K562 (cell line): Measurements from ENCODE around the gene GMPR. TPM values are rescaled to one million over a fixed set of nuclear protein-coding genes. Genes with fewer than 3 reads are reported as not detected.

Source experiments
- CREM ChIP-seq: IDR thresholded peaks from 2 replicates; pipeline ENCODE4 v1.6.1; 2014; ENCODE audit warnings: antibody characterized with exemption, low read depth
- ELF4 ChIP-seq: fragments of 450-650 bp; formaldehyde crosslinking; IDR thresholded peaks from 2 replicates; pipeline ENCODE4 v1.4.0; 2022; ENCODE audit warnings: missing genetic modification characterization
- KLF1 ChIP-seq: fragments of 450-650 bp; IDR thresholded peaks from 2 replicates; pipeline ENCODE4 v1.6.1; 2016; ENCODE audit warnings: missing genetic modification characterization, missing compliant biosample characterization
- MBD2 ChIP-seq: sonication (generic); IDR thresholded peaks from 2 replicates; pipeline ENCODE4 v1.6.1; 2016; ENCODE audit warnings: low read depth, borderline replicate concordance
- NR2C1 ChIP-seq, 2 experiments: fragments of 450-650 bp; IDR thresholded peaks; 2 replicates each; pipeline ENCODE4 v1.6.1; 2017; ENCODE audit warnings: mild to moderate bottlenecking in 2 of 2, antibody characterized with exemption in 1 of 2, inconsistent platforms in 1 of 2, missing compliant biosample characterization in 1 of 2, missing genetic modification characterization in 1 of 2
- NR2C2 ChIP-seq, 2 experiments: fragments of 200-800 bp in 1 of 2; sonication (Bioruptor generic) in 1 of 2; sonication (generic) in 1 of 2; formaldehyde crosslinking in 1 of 2; IDR thresholded peaks; 2 replicates each; pipeline versions ENCODE4 v1.6.1 to v1.8.0; 2016 to 2022; ENCODE audit warnings: mild to moderate bottlenecking in 1 of 2, missing compliant biosample characterization in 1 of 2, missing genetic modification characterization in 1 of 2, missing genetic modification reagents in 1 of 2
- RBM14 ChIP-seq: fragments of 200-400 bp; formaldehyde crosslinking; IDR thresholded peaks from 2 replicates; pipeline ENCODE4 v1.6.1; 2018; ENCODE audit warnings: low read depth, mild to moderate bottlenecking, low read length, moderate library complexity, borderline replicate concordance; ENCODE audit not compliant: insufficient read depth
- SMARCA4 ChIP-seq: fragments of 450-650 bp; IDR thresholded peaks from 2 replicates; pipeline ENCODE4 v1.6.1; 2016
- SREBF2 ChIP-seq: sonication (generic); formaldehyde crosslinking; IDR thresholded peaks from 2 replicates; pipeline ENCODE4 v1.4.0; 2020; ENCODE audit warnings: mild to moderate bottlenecking, missing genetic modification reagents
- TAL1 ChIP-seq: fragments of 450-650 bp; IDR thresholded peaks from 2 replicates; pipeline ENCODE4 v1.6.1; 2016; ENCODE audit warnings: mild to moderate bottlenecking
- TEAD1 ChIP-seq, 2 experiments: fragments of 450-650 bp in 1 of 2; sonication (generic) in 1 of 2; formaldehyde crosslinking; IDR thresholded peaks; 2 replicates each; pipeline versions ENCODE4 v1.4.0 to v1.8.0; 2020 to 2022; ENCODE audit warnings: mild to moderate bottlenecking in 2 of 2, missing genetic modification reagents in 1 of 2
- TEAD2 ChIP-seq: fragments of 450-650 bp; IDR thresholded peaks from 2 replicates; pipeline ENCODE4 v1.6.1; 2016; ENCODE audit warnings: missing genetic modification characterization, control low read depth, missing compliant biosample characterization
- TEAD4 ChIP-seq, 2 experiments: sonication (generic) in 1 of 2; formaldehyde crosslinking in 1 of 2; IDR thresholded peaks; 2 replicates each; pipeline versions ENCODE4 v1.6.1 to v1.8.0; 2012 to 2022; ENCODE audit warnings: borderline replicate concordance in 1 of 2, inconsistent platforms in 1 of 2, low read length in 1 of 2, mild to moderate bottlenecking in 1 of 2, missing genetic modification reagents in 1 of 2
- ZBTB1 ChIP-seq: sonication (generic); formaldehyde crosslinking; IDR thresholded peaks from 2 replicates; pipeline ENCODE4 v1.8.1; 2023; ENCODE audit warnings: missing genetic modification reagents, low read depth, mild to moderate bottlenecking, borderline replicate concordance
- ZNF589 ChIP-seq: fragments of 200-800 bp; sonication (Bioruptor generic); IDR thresholded peaks from 2 replicates; pipeline ENCODE4 v1.6.1; 2016; ENCODE audit warnings: low read depth, missing genetic modification characterization, missing compliant biosample characterization
- polyA plus RNA-seq, 8 experiments: library from polyadenylated mRNA; depleted of rRNA in 4 of 8; stranded (reverse) in 5 of 8; unstranded in 3 of 8; fragments of >200 nt; fragmentation: Nextera tagmentation in 2 of 8; fragmentation: Illumina TruSeq in 1 of 8; extraction: Ambion mirVana in 2 of 8; extraction: Trizol in 1 of 8; gene quantifications; 2 replicates each; pipeline versions ENCODE4 v1.2.1 to v1.2.3, GENCODE V29; 2011 to 2014; ENCODE audit warnings: inconsistent platforms in 1 of 8, missing spikeins in 1 of 8
- total RNA-seq, 7 experiments: library from RNA; depleted of rRNA in 6 of 7; stranded (reverse); fragments of >200 nt in 6 of 7; fragmentation: Illumina TruSeq in 2 of 7; extraction: Trizol in 2 of 7; gene quantifications; 2 replicates each; pipeline versions ENCODE4 v1.2.1 to v1.2.3, GENCODE V29; 2011 to 2021; ENCODE audit warnings: low replicate concordance in 1 of 7
- TF ChIP-seq, protein P1 (sequence below), 2 experiments: fragments of 450-650 bp in 1 of 2; sonication (generic) in 1 of 2; formaldehyde crosslinking in 1 of 2; IDR thresholded peaks; 2 replicates each; pipeline versions ENCODE4 v1.7.1 to v1.9.0; 2016 to 2022; ENCODE audit warnings: inconsistent platforms in 1 of 2, mild to moderate bottlenecking in 1 of 2, missing genetic modification reagents in 1 of 2

The GMPR gene
- total and polyA plus RNA-seq, 9 of the 15 experiments (the other 6 are each of a cell fraction or from before 2014, with no cell fraction given) = 34.6 to 83.7 (median 49.8) TPM

- no peak for TF ChIP-seq SREBF2 (CRISPR knock-in tag)
- peak in 1 of 2 experiments; percentile 24; a peak in 1 of 4 replicates for TF ChIP-seq TEAD1 (CRISPR knock-in tag; IDR thresholded peaks at IDR 0.05)
- TF ChIP-seq TAL1 = no peak
- no peak for TF ChIP-seq CREM
- TF ChIP-seq, protein P1, sequence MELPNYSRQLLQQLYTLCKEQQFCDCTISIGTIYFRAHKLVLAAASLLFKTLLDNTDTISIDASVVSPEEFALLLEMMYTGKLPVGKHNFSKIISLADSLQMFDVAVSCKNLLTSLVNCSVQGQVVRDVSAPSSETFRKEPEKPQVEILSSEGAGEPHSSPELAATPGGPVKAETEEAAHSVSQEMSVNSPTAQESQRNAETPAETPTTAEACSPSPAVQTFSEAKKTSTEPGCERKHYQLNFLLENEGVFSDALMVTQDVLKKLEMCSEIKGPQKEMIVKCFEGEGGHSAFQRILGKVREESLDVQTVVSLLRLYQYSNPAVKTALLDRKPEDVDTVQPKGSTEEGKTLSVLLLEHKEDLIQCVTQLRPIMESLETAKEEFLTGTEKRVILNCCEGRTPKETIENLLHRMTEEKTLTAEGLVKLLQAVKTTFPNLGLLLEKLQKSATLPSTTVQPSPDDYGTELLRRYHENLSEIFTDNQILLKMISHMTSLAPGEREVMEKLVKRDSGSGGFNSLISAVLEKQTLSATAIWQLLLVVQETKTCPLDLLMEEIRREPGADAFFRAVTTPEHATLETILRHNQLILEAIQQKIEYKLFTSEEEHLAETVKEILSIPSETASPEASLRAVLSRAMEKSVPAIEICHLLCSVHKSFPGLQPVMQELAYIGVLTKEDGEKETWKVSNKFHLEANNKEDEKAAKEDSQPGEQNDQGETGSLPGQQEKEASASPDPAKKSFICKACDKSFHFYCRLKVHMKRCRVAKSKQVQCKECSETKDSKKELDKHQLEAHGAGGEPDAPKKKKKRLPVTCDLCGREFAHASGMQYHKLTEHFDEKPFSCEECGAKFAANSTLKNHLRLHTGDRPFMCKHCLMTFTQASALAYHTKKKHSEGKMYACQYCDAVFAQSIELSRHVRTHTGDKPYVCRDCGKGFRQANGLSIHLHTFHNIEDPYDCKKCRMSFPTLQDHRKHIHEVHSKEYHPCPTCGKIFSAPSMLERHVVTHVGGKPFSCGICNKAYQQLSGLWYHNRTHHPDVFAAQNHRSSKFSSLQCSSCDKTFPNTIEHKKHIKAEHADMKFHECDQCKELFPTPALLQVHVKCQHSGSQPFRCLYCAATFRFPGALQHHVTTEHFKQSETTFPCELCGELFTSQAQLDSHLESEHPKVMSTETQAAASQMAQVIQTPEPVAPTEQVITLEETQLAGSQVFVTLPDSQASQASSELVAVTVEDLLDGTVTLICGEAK (IDR thresholded peaks at IDR 0.05) = no peak
- TF ChIP-seq, protein P1 (CRISPR knock-in tag; IDR thresholded peaks at IDR 0.05) = no peak
- no peak for TF ChIP-seq RBM14
- TF ChIP-seq KLF1 (tag) = no peak
- no peak for TF ChIP-seq SMARCA4
- no peak for TF ChIP-seq ZBTB1
- no peak for TF ChIP-seq NR2C2 (CRISPR knock-in tag; IDR thresholded peaks at IDR 0.05)
- peak; percentile 66 for TF ChIP-seq NR2C2 (tag; IDR thresholded peaks at IDR 0.05)
- TF ChIP-seq MBD2 = no peak
- TF ChIP-seq NR2C1 (IDR thresholded peaks at IDR 0.05) = no peak
- TF ChIP-seq NR2C1 (tag; IDR thresholded peaks at IDR 0.05) = peak; percentile 56; the same call in 1 of the 2 replicates
- TF ChIP-seq TEAD4 (IDR thresholded peaks at IDR 0.05; ENCODE audit: low read length) = no peak
- peak; percentile 71; the same call in 1 of the 2 replicates for TF ChIP-seq TEAD4 (CRISPR knock-in tag; IDR thresholded peaks at IDR 0.05; ENCODE audit: borderline replicate concordance)
- TF ChIP-seq ZNF589 (CRISPR knock-in tag) = 0 out of 2 replicates have a peak, but pooled peaks have one; percentile 32
- TF ChIP-seq TEAD2 (tag) = no peak
- TF ChIP-seq ELF4 (CRISPR knock-in tag) = no peak
Measured at GRCh38 chr6:16205377-16206144, 32.8 kb upstream of the GMPR start (continued).
